Vagina (tissue), 2 donors: ENCODE results near the gene RUNX3.

Experiments
- POLR2A ChIP-seq, 2 donors: fragments of 450-650 bp; IDR thresholded peaks; one replicate each; pipeline ENCODE4 v1.6.1; 2017; ENCODE audit warnings: antibody characterized with exemption in 2 of 2, mild to moderate bottlenecking in 2 of 2, moderate library complexity in 2 of 2
- POLR2AphosphoS5 ChIP-seq, 2 donors: sonication (generic); formaldehyde crosslinking; IDR thresholded peaks; one replicate each; pipeline ENCODE4 v1.9.0; 2017; ENCODE audit warnings: antibody characterized with exemption in 2 of 2, mild to moderate bottlenecking in 2 of 2, low read depth in 1 of 2; ENCODE audit not compliant: insufficient read depth in 1 of 2
- TF ChIP-seq, protein P1 (sequence below), 3 experiments: fragments of 450-650 bp in 2 of 3; fragments of 200-600 bp in 1 of 3; sonication (generic) in 1 of 3; IDR thresholded peaks; one replicate each; pipeline ENCODE4 v1.5.1; 2017 to 2019; ENCODE audit warnings: antibody characterized with exemption in 3 of 3, mild to moderate bottlenecking in 2 of 3, moderate library complexity in 2 of 3

- TF ChIP-seq, protein P1, sequence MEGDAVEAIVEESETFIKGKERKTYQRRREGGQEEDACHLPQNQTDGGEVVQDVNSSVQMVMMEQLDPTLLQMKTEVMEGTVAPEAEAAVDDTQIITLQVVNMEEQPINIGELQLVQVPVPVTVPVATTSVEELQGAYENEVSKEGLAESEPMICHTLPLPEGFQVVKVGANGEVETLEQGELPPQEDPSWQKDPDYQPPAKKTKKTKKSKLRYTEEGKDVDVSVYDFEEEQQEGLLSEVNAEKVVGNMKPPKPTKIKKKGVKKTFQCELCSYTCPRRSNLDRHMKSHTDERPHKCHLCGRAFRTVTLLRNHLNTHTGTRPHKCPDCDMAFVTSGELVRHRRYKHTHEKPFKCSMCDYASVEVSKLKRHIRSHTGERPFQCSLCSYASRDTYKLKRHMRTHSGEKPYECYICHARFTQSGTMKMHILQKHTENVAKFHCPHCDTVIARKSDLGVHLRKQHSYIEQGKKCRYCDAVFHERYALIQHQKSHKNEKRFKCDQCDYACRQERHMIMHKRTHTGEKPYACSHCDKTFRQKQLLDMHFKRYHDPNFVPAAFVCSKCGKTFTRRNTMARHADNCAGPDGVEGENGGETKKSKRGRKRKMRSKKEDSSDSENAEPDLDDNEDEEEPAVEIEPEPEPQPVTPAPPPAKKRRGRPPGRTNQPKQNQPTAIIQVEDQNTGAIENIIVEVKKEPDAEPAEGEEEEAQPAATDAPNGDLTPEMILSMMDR (IDR thresholded peaks at IDR 0.05) = no peak
- TF ChIP-seq POLR2AphosphoS5 (IDR thresholded peaks at IDR 0.05; ENCODE audit: insufficient read depth in 1 of 2, low read depth in 1 of 2) (no peak), POLR2A (IDR thresholded peaks at IDR 0.05) (no peak)
Observed at GRCh38 chr1:24865168-24865567, 64.9 kb downstream of the RUNX3 start.
